Transverse colon (tissue), 4 donors: Measurements from ENCODE around the gene KIF26A.

Source experiments
- EP300 ChIP-seq: sonication (generic); formaldehyde crosslinking; IDR thresholded peaks from one replicate; pipeline ENCODE4 v1.6.1; 2017; ENCODE audit warnings: antibody characterized with exemption, low read depth
- POLR2A ChIP-seq: fragments of 450-650 bp; IDR thresholded peaks from one replicate; pipeline ENCODE4 v1.6.1; 2016; ENCODE audit warnings: antibody characterized with exemption, mild to moderate bottlenecking, moderate library complexity
- POLR2AphosphoS5 ChIP-seq, 3 donors: sonication (generic); formaldehyde crosslinking; IDR thresholded peaks; one replicate each; pipeline ENCODE4 v1.6.1; 2016; ENCODE audit warnings: antibody characterized with exemption in 3 of 3
- TF ChIP-seq, protein P1 (sequence below), 5 experiments: fragments of 200-600 bp in 3 of 5; fragments of 450-650 bp in 2 of 5; sonication (generic) in 3 of 5; IDR thresholded peaks; 1 replicate in 2 of 5; 2 replicates in 3 of 5; pipeline ENCODE4 v1.5.1; 2016 to 2017; ENCODE audit warnings: antibody characterized with exemption in 5 of 5, inconsistent platforms in 3 of 5, mild to moderate bottlenecking in 2 of 5, moderate library complexity in 1 of 5

GRCh38 chr14:104140213-104140462 is 1.8 kb downstream of the KIF26A start:
- TF ChIP-seq POLR2AphosphoS5 (IDR thresholded peaks at IDR 0.05) (no peak), POLR2A (no peak), EP300 (no peak)
- TF ChIP-seq, protein P1, sequence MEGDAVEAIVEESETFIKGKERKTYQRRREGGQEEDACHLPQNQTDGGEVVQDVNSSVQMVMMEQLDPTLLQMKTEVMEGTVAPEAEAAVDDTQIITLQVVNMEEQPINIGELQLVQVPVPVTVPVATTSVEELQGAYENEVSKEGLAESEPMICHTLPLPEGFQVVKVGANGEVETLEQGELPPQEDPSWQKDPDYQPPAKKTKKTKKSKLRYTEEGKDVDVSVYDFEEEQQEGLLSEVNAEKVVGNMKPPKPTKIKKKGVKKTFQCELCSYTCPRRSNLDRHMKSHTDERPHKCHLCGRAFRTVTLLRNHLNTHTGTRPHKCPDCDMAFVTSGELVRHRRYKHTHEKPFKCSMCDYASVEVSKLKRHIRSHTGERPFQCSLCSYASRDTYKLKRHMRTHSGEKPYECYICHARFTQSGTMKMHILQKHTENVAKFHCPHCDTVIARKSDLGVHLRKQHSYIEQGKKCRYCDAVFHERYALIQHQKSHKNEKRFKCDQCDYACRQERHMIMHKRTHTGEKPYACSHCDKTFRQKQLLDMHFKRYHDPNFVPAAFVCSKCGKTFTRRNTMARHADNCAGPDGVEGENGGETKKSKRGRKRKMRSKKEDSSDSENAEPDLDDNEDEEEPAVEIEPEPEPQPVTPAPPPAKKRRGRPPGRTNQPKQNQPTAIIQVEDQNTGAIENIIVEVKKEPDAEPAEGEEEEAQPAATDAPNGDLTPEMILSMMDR (IDR thresholded peaks at IDR 0.05) = no peak
